Retinal pigment epithelial cell (primary cell): ENCODE measurements around the gene PYY.
"Not testable (repeated sequence)": the region's sequence is repeated elsewhere in the genome, so short reads cannot be mapped to it uniquely, and the experiment has no call there.

Experiments
- DNase-seq: peaks from one replicate; pipeline ENCODE4 v3.0.0-alpha.2; 2010; ENCODE audit warnings: low read depth
- H3K4me3 ChIP-seq: 2 replicates; pipeline ENCODE4 v1.5.1; 2011; ENCODE audit warnings: mild to moderate bottlenecking, low read length, control low read depth, moderate library complexity
- CTCF ChIP-seq: conservative IDR thresholded peaks from 2 replicates; pipeline ENCODE4 v1.5.1; 2011; ENCODE audit warnings: low read depth, low read length, control low read depth, inconsistent platforms

PYY gene

GRCh38 chr17:43935926-43936261 lies 17.8 kb downstream of the PYY start:
- TF ChIP-seq CTCF: no peak
- no peak for DNase-seq
- no peak overlapping the region for H3K4me3 ChIP-seq

- TF ChIP-seq CTCF: no peak
- DNase-seq: no peak
Measured at GRCh38 chr17:43935204-43935925, 18.4 kb downstream of the PYY start.

DNA sequence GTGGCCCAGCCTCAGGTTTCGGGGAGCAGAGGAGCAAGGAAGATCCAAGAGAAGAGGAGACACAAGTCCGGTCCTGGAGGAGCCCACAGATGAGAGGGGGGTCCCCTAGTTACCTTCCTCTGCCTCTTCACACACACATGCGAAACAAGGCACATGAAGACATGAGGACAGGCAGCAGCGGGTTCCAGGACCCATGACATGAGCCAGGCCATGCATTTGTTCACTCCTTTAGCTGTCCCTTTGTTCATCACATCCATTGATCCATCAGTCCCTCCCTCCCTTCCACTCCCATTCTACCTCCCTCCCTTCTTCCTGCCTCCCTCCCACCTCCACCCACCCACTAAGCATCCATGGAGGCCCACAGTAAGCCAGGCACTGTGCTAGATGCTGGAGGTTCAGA lies 20.8 kb downstream of the PYY start:
- no peak overlapping the region for H3K4me3 ChIP-seq

More at GRCh38 chr17:43935204-43935925, 18.4 kb downstream of the PYY start:
- H3K4me3 ChIP-seq: no peak overlapping the region

DNA sequence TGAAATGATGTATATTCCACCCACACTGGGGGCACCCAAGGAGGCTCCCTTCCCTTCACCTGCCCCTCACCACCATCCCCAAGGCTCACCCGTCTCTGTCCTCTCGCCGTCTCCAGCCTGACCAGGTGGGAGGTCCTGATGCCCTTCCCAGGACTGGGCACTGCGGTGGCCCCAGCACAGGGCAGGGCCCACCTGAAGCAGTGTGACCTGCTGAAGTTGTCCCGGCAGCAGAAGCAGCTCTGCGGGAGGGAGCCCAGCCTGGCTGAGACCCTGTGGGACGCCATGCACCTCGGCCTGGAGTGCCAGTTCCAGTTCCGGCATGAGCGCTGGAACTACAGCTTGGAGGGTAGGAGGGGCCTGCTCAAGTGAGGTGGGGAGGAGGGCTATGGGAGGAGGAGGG lies 21.4 kb downstream of the PYY start:
- H3K4me3 ChIP-seq: no peak overlapping the region
- no peak for DNase-seq
- no peak for TF ChIP-seq CTCF

More for the DNA sequence above, 20.8 kb downstream of the PYY start:
- DNase-seq: no peak
- TF ChIP-seq CTCF: no peak

DNA sequence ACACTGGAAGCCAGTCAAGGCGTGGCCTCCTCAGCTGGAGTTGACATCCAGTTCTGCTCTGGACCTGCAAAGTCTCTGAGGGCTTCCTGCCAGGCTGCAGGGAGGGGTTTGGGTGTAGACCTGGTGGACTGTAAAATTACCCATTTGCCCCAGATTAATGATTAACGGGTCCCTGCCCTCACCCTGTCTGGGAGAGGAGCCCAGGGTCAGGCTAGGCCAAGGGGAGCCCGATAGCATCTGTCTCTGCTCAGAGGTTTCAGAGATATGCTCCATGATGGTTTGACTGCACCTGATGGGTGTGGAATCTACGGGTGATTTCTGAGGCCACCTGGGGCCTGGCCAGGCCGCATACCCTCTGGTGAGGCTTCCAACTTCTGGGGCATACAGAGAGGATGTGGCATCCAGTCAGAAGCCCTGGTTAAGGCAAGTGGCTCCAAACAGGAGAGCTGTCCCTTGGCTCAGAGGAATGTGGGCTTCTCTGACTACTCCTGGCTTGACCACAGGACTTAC lies 22.6 kb downstream of the PYY start:
- no peak for DNase-seq
- TF ChIP-seq CTCF: no peak
- no peak overlapping the region for H3K4me3 ChIP-seq

DNA sequence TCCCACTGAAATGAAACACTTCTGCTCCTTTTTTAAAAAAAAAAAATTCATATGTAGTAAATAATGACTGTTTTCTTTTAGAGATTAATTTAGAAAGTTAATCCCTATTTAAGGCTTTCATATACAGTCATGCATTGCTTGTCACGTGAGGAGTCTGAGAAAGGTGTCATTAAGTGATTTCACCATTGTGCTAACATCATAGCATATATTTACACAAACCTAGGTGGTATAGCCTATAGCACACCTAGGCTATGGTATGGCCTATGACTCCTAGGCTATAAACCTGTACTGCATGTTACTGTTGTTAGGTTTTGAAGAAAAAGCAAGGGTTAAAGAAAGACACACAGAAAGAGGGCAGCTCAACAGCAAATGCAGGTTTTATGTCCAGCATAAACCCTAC lies 25.1 kb downstream of the PYY start:
- no peak for TF ChIP-seq CTCF
- DNase-seq: peak; percentile 22
- no peak overlapping the region for H3K4me3 ChIP-seq

DNA sequence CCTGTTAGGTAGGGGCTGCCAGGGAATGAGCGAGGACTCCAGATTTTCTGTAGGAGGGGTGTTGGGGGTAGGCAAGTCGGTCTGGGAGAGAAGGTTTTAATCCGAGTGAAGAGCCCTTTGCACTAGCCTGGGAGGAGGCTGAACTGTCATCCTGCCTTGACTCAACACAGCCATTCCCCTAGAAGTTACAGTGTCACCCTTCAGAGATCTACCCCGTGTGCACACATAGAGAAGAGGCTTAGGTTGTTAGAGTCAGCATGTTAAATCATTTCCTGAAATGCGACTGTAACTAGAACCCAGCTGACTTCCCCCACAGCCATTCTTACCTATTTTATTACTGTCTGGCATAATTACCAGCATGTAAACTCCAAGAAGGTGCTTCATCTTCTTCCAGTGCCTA lies 25.8 kb downstream of the PYY start:
- H3K4me3 ChIP-seq, DNase-seq: not testable (repeated sequence)
